ENCODE data around the gene LYL1.

The LYL1 gene

DNA sequence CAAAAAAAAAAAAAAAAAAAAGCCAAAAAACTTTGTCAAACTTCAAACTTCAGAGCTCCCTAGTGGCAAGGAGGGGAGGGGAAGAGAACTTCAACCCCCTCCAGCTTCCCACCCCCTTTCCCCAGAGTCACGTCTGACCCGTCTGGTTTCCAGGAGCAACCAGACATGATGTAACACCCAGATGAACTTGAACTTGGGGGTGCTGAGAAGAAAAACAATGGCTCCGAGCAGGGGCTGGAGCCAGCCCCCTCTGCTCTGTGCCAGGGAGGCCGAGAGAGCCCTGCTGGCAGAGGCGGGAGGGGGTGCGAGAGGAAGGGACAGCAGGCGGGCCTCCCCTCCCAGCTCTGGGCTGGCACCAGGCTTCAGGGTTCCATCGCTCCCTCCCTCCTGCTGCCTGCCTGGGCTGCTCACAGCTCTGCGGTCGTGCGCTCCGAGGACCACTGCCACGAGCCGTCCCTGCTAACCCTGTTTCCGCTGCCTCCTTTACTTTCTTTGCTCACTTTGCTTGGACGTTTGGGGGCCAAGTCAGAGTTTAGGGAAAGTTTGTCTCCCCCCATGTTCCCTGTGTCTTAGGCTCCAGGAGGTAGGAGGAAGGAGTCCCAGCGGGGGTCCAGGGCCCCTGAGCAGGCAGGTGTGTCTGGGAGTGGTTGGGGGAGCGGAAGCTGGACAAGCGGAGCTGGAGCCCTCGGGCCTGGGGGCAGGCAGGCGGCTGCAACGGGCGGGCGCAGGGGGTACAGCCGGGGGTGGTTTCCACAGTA is 11.1 kb downstream of the LYL1 start:
- DNase-seq, result no peak

DNA sequence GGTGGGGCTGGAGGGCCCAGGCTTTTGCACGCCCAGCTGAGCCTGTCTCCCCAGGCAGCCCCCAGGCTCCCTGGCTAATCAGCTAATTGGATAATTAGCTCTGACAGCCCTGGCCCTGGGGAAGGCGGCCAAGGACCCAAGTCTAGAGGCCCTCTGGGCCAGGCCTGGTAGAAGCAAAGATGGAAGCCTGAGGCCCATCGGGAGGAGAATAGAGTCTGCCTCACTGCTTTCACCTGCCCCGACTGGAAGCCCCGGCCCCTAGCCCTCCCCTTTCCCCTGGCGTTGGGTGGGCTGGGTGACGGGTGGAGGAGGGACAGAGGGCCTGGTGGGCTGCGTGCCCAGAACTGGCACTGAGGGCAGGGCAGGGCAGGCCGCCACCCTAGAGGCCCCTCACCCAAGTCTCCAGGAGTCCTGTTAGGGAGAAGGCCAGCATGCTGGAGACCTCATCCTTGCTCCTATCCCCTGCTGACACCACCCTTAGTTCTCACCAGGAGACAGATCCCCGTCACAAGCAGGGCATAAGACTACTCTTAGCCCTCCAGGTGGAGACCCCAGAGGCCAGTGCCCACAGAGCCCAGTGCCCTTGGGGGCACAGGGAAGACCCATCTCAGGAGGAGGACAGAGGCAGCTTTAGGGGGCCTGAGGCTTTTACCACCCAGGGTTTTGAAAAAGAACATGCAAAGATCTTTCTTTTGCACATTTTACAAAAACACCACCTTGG is 12.0 kb downstream of the LYL1 start:
- no peak for DNase-seq

DNA sequence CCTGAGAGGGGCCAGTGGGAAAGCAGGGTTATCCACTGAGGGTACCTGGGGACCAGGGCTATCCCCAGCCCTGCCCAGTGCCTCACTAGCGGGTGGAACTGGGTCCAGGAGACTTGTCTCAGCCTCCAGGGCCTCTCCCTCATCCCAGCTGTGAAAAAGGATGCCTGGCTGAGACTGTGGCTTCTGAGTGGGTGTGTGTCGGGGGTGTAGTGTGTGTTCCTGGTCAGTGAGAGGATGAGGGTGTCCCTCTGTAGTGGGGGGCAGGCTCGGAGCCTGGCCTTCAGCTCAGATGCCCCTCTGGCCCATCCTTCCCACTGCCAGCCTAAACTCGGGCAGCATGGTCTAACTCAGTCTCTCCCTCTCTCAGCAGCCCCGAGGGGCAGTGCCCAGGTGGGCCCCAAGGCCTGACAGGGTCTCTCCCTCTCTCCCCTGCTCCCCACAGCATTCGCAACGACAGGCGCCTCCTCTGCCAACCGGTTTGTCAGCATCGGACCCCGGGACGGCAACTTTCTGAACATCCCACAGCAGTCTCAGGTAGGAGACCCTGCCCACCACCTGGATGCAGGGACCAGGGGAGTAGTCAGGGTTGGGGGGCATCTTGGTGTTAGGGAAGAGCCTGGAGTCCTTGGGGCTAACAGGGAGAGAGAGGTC is 12.7 kb downstream of the LYL1 start:
- DNase-seq, result no peak

DNA sequence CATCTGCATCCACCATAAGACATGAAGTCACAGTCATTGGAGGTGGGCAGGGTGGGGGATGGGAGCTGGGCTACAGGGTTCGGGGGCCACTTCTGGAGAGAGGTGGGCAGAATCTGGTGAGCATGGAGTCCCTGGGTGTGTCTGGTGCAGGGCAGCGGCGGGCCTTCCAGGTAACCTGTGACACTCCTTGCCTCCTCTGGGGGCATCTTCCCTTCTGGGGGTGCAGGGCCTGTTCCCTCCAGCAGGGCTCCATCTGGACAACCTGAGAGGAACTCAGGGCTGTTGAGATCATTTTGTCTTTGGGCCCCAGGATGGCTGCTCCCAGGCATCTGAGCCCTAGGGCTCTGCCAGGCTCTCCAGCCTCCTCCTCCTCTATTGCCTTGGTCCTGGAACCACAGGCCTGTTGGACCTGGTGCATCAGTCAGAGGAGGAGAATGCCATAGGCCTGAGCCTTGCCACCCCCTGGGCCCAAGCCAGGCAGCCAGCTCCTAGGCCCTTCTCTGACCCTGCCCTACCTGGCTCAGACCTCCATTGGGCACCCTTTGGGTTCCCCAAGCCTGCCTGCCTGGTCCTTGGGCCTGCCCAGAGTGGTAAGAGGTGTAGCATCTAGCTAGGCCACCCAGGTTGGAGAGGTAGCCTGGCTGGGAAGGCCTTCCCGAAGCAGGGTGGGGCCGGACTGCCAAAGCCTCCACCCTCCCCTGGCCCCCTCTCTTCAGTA is 13.4 kb downstream of the LYL1 start:
- no peak for DNase-seq

DNA sequence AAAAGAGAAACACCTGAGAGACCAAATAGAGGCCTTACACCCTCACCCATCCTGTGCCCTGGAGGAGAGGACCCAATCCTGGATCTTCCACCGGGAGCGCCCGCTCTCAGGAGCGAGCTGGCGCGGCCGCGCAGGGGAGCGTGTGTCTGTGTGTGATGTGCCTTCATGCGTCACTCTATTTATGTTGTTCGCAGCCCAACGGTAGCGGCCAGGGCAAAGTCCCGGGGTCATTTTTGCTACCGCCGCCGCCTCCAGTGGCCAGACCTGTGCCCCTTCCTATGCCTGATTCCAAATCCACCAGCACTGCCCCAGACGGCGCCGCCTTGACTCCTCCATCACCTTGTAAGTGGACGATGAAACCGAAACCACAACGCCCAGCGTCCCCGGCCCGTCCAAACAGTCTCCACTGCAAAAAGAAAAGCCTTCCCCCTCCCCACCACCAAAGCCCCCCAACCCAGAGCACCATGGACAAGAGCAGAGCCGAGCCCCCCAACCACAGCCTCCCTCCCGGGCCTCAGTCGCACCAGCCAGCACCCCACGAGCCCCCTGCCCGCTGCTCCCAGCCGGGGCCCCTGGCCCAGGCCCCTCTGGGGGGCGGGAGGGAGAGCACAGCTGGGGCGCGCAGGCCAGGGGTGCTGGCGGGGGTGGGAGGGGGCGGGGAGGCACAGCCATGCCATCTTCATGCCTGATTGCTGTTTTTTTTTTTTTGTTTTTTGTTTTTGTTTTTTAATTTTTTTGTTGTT is 14.7 kb downstream of the LYL1 start:
- DNase-seq, result no peak

DNA sequence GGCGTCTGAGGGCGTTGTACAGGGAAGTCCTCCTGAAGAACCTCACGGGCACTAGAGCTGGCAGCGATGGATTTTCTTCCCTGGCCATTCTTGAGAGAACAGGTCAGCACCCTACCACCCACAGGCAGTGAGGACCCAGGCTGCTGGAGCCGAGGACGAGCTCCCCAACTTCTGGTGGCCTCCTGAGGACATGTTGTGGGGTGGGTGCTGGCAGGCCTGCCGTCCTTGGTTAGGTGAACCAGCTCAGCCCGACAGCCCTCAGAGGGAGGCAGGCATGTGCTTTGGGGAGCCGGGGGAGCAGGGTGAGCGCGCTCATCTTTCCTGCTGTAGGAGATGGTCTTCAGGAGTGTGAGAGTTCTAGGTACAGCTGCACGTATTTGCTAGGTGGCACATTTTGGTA is 15.4 kb downstream of the LYL1 start:
- no peak for DNase-seq

DNA sequence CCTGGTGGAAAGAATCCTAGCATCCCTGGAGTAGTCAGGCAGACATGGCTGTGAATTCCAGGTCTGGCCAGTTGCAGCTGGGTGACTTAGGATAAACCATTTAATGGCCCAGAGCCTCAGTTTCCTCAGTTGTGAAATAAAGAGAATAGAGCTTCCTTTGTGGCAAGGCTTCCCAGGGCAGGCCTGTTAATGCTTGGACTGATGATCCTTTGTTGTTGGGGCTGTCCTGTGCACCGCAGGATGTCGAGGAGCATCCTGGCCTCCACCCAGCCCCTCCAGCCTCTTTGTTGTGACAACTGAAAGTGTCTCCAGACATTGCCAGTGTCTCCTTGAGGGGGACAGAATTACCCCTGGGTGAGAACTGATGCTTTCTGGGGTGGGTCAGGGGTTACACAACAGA is 16.3 kb downstream of the LYL1 start:
- no peak for DNase-seq

DNA sequence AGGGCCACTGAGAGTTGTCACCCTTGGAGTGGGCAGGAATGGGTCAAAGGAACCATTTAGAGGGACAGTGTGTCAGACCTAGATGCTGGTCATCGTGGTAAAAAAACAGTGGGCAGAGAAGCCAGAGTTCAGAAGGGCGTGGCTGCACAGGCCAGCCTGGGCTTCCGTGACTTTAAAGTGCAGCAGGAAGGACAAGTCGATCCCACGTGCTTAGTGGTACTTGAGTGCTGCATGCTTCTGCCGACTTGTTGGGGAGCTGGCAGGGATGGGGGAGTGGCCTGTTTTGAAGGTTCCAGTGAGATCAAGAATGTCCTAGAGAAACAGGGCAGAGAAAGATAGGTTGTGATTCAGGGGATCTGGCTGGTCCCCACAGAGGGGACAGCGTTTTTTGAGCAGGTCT is 17.0 kb downstream of the LYL1 start:
- no peak for DNase-seq

DNA sequence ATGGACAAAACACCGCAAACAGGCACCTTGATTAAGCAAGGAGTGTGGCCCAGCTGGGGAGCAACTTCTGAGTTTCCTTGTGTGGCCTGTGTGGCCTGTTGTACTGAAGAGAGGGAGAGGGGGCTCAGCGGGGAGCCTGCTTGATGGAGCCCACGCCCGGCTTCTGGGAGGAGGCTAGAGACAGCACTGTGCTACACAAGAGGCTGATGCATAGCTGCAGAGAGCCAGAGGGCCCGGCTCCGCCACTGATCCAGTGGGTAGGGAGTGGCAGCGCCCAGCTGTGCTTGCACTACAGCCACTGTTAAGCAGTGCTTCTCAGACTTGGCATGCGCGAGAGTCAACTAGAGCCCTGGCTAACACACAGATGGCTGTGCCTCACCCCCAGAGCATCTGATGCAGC is 19.0 kb downstream of the LYL1 start:
- no peak for DNase-seq

DNA sequence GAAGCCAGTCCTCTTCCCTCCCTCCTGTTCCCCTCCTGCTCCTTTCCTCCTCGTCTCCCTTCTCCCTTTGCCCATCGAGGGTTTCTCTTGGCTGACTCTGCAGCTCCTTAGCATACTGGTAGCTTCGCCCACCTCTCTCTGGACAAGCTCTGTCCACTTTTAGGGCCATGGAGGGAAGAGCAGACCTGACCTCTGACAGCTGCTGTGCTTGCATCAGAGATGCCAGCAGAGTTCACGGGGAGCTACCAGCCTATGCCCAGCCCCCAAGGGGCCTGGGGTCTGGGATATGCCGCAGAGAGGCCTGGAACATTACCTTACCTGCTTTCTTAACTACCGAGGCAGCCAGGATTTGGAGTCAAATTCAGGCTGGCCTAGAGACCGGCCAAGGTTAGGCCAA is 19.7 kb downstream of the LYL1 start:
- DNase-seq, result no peak

DNA sequence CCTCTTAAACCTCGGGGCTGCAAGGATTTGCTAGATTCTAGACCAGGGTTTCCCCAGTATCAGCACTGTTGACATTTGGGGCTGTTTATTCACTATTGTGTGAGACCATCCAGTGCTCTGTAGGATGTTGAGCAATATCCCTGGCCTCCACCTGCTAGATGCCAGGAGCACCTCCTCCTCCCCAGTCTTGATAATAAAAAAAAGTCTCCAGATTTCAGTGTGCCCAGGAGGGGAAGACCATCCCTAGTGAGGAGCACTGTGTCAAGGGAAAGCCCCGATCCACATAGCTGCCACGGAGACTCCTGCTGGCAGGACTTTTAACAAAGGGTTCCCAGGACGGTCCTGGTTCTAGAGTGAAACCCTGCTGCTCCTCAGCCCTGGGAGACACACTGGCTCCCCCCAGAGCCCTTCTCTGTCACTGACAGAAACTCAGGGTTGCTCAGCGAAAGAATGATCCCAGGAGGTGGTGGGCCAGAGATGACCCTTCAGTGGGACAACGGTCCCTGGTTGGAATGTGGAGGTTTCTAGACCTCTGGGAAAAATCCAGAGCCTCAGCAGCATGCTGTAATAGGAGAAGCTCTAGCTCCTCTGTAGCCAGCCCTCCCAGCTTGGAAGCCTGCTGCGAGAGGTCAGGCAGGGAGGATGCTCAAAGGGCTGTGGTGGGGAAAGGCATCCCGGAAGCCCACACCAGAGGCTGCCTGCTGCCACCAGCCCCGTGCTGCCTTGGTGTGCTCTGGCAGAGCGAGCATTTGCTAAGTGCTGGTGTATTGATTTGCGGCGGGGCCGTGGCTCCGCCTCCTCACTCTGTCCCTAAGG is 20.3 kb downstream of the LYL1 start:
- DNase-seq, result peak; percentile 23

DNA sequence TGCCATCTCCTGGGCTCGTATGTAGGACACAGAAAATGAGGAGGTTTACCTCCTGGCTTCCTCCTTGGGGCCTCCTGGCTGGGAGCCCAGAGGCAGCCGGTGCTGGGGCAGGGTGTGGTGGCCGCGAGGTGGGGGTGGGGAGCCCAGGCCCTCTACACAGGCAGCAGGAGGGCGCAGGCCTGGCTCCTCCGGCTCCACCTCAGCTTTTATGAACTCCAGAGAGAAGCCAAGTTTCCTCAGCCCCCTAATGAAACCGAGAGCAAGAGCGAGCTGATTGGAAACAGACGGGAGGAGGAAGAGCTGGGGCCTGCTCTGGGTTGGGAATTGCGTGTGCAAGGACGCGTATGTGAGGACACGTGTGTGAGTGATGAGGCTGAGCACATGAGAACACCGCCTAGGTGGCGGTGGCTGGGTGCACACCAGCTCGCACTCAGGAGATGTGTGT is 23.1 kb downstream of the LYL1 start:
- no peak for DNase-seq

DNA sequence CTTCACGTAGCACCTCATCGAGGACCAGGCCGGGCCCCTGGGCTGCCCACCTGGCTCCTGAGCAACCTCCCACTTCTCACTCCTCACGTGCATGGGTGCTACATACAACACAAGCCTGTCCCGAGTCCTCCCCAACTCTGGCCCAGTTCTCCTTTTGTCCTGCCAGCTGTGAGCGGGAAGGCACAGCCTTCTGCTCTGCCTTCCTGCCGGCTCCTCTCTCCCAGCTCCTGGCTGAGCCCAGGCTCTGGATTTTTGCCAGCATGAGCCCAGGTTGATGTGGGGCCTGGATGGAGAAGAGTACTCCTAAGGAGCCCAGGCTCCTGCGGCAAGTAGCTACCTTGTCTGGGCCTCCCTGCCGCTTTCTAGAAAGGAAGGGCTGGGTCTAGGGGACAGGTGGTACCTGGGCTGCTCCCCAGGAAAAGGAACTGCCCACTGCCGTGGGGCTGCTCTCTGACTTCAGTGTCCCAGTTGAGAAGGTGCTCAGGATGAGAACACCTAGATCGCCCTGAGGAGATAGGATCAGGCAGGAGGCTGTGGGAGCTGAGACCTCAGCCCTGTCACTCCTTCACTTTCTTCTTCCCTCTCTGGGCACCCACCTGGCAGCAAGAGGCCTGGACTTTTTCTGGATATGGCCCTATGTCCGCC is 23.6 kb downstream of the LYL1 start:
- peak; percentile 12 for DNase-seq

DNA sequence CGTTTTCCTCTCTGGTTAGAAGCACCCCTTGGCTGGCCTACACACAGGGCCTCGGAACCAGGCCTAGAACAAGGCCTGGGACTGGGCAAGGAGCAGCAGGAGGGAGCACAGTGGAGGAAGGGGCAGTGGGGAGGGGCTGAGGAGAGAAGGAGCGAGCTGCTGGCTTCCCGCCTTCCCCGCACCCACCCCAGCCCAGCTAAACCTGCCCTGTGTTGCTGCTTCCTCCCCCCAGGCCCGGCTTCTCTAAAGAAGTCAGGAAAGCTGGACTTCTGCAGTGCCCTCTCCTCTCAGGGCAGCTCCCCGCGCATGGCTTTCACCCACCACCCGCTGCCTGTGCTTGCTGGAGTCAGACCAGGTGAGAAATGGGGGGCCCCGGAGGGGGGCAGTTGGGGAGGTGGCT is 24.3 kb downstream of the LYL1 start:
- no peak for DNase-seq

DNA sequence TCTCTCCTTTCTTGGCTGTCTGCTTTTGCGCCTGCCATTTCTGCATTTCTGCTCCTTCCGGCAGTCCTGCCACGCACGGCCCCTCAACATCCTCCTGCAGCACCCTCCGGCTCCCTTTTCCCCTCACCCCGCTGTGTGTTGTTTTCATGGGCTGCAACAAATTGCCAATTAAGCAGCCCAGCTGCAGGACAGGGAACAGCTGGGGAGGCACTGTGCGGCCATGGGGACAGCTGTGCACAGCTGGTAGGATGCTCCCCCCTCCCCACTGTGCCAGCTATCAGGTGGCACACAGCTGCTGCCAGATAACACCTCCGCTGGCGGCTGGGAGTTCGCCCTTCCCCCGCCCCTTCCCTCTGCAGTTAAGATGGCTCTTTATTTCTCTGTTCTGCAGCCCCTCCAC is 25.4 kb downstream of the LYL1 start:
- no peak for DNase-seq

DNA sequence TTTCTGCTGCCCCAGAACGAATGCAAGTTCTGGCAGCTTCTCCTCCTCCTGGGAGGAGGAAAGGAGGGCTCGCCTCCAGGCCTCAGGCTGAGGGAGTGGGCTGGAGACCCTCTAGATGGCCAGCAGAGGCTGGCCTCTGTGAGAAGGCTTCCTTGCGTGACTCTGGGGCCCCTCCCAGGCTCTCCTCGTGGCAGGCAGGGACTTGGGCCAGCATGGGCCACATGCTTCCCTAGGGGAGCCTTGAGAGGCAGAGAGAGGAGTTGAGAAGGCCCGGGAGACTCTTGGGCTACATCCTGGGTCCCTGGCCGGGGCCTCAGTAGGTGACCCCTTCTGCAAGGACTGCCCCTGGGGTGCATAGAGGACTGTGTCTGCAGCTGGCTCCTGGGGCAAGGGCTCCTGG is 25.9 kb downstream of the LYL1 start:
- no peak for DNase-seq

DNA sequence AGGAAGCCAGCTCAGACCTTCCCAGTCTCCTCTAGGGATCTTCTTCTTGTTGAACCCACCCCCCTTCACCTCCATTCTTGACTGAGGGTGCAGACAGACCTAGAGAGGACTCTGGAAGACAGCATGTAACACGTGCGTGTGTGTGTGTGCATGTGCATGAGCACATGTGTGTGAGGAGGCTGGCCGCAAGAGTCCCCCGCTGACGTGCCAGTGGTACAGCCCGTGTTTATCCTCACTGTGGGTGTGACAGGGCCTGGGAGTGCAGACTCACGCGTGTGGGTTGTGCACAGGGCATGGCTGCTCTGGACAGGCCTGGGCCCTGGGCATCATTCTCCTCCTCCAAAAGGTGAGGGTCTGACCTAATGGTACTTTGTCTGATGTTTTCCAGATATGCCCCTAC is 26.3 kb downstream of the LYL1 start:
- DNase-seq, result no peak

DNA sequence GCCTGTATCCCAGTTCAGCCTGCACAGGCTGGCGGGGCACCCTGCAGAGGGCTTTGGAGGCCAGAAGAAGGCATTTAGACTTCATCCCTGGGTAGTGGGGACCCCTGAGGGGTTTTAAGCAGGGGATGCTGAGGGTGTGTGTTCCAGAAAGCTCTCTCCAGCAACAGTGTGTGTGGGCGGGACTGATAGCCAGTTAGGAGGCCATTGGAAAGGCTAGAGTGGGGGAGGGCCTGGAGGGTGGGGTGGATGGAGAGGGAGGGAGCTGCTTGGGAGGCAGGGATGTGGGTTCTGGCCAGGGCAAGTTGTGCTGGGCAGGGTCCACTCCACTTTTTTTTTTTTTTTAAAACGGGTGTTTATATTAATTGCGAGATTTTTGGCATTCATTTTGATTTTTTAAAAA is 28.3 kb downstream of the LYL1 start:
- no peak for DNase-seq

DNA sequence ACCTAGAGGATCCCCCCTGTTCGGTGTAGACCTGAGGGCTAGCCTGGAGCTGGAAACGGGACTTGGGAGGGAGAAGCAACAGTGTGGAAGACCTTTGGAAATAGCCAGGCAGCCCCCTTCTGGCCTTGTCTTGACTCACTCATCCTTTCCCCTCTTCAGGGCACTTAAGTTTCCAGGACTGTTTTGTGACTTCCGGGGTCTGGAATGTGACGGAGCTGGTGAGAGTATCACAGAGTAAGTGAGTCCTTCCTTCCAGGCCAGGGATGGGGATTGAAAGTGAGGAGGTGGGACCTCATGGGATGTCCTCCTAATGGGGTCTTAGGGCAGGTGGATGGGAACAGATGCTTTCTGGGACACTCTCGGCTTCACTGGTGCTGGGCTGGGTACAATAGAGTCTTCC is 29.4 kb downstream of the LYL1 start:
- DNase-seq, result no peak

DNA sequence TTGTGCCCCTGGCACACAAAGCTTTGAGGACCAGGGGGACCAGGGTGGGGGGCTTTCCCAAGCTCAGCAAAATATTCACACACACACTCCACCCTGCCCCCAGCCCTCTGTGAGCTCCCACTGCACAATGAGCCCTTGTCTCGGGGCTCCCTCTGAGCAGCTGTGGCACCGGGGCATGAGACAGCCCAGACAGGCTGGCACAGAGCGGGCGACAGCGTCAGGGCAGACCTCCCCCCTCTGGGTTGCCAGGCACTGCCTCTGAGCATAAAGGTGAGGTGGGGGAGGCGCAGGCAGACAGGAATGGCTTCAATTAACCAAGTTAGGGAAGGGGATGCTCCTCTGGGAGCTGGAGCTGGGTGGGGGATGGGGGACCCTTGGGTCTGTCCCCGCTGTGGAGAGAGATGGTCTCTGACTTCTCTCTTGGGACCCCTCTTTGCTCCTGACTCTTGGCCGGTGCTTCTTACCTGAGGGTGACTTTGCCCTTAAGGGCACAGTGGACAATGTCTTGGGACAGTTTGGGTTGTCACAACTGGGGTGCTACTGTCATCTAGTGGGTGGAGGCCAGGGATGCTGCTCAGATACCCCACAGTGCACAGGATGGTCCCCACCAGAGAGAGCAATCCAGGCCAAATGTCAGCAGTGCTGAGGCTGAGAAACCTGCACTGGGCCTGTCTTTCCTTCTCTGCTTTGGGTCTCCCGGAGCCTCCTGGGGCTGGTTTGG is 30.3 kb downstream of the LYL1 start:
- no peak for DNase-seq
